ENCODE measurements around the gene ATP2A2. TPM values are rescaled to one million over a fixed set of nuclear protein-coding genes. Genes with fewer than 3 reads are reported as not detected.
"Not testable (repeated sequence)": the region's sequence is repeated elsewhere in the genome, so short reads cannot be mapped to it uniquely, and the experiment has no call there.

Gene ATP2A2
- total and polyA plus RNA-seq, 4 experiments from 2014 or later: 1.8 to 91.0 (median 48.0) TPM

DNA sequence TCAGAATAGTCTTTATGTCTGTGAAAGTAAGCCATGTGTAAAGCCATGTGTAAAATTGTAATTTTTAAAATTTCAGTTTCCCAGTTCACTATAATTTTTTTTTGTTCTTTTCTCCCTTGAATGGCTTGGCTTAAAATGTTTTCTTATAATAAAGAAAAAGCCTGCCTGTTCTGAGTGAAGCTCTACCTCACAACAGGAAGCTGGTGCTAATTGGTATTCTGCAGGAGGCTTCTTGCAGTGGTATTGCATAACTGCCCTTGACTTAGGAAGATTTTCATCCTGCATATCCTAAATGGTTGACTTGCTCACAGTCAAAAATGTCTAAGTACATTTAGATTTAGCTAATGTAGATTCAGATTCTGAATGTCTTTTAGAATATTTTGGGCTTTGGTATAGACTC lies 49.5 kb downstream of the ATP2A2 start:
- POLR2A ChIA-PET (ENCODE audit: partially characterized antibody): no interaction called here

DNA sequence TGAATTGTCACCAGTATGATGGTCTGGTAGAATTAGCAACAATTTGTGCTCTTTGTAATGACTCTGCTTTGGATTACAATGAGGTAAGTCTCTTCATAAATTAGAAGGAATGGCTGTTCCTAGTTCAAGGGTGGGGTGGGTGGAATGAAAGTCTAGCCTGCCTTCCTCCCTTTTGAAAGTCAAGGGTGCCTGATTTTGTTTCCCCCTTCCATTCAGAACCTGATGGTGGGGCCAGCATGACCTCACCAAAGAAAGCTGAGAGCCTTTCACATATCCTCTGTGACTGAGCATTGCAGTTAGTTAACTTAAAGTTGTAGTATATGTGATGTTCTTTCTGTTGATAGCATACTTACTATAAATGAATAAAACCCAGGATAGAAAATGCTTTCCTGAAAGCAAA lies 52.2 kb downstream of the ATP2A2 start:
- peaks cover 0 to 9% (median 3%) of the 10 kb centered on the region in 4 donors for H3K4me1 Mint-ChIP-seq
- intact Hi-C loops (cut with micrococcal nuclease): no loop called here
- no peaks in the 10 kb centered on the region for H3K9me3 Mint-ChIP-seq
- no peaks in the 10 kb centered on the region for H3K4me1 ChIP-seq (ENCODE audit: insufficient read depth, low read length)
- H3K4me3 Mint-ChIP-seq: no peak overlapping the region
- peak overlapping the region in 1 of 7 donors; percentile 29 for H3K27ac Mint-ChIP-seq
- no peak for DNase-seq
- H3K4me3 ChIP-seq (ENCODE audit: low read length in 2 of 2): no peak overlapping the region
- H3K9me3 ChIP-seq (ENCODE audit: control insufficient read depth in 1 of 2, low read length in 2 of 2): no peaks in the 10 kb centered on the region
- peaks cover 51 to 89% of the 10 kb centered on the region in 2 donors for H3K36me3 Mint-ChIP-seq
- peaks cover 73% of the 10 kb centered on the region for H3K36me3 ChIP-seq (ENCODE audit: insufficient read depth, low read length)
- no peak overlapping the region for H3K27ac ChIP-seq (ENCODE audit: low read depth, low read length)
- no peaks in the 10 kb centered on the region for H3K27me3 ChIP-seq (ENCODE audit: insufficient read depth, low read length)
- H3K27me3 Mint-ChIP-seq: no peaks in the 10 kb centered on the region
- ChIA-PET POLR2A (ENCODE audit: partially characterized antibody) (no interaction called here), CTCF (ENCODE audit: partially characterized antibody) (interaction anchor here (1.0 kb wide), 1 partner anchor 97 kb away, joined by 3 read pairs; no protein-coding TSS in a partner anchor)

More for the DNA sequence above, 49.5 kb downstream of the ATP2A2 start:
- CTCF ChIA-PET (ENCODE audit: partially characterized antibody): no interaction called here
- peaks cover 57 to 85% of the 10 kb centered on the region in 2 donors for H3K36me3 Mint-ChIP-seq
- H3K27me3 ChIP-seq (ENCODE audit: insufficient read depth, low read length): no peaks in the 10 kb centered on the region
- H3K27ac Mint-ChIP-seq: peak overlapping the region in 1 of 7 donors; percentile 24
- H3K36me3 ChIP-seq (ENCODE audit: insufficient read depth, low read length): peaks cover 67% of the 10 kb centered on the region
- no peaks in the 10 kb centered on the region for H3K27me3 Mint-ChIP-seq
- H3K4me1 Mint-ChIP-seq: peaks cover 0 to 9% (median 7%) of the 10 kb centered on the region in 4 donors
- H3K4me3 ChIP-seq (ENCODE audit: low read length in 2 of 2): no peak overlapping the region
- no peaks in the 10 kb centered on the region for H3K9me3 Mint-ChIP-seq
- H3K4me1 ChIP-seq (ENCODE audit: insufficient read depth, low read length): no peaks in the 10 kb centered on the region
- H3K27ac ChIP-seq (ENCODE audit: low read depth, low read length): no peak overlapping the region
- no peak for DNase-seq
- H3K4me3 Mint-ChIP-seq: no peak overlapping the region
- intact Hi-C loops (cut with micrococcal nuclease): no loop called here
- H3K9me3 ChIP-seq (ENCODE audit: control insufficient read depth in 1 of 2, low read length in 2 of 2): no peaks in the 10 kb centered on the region

DNA sequence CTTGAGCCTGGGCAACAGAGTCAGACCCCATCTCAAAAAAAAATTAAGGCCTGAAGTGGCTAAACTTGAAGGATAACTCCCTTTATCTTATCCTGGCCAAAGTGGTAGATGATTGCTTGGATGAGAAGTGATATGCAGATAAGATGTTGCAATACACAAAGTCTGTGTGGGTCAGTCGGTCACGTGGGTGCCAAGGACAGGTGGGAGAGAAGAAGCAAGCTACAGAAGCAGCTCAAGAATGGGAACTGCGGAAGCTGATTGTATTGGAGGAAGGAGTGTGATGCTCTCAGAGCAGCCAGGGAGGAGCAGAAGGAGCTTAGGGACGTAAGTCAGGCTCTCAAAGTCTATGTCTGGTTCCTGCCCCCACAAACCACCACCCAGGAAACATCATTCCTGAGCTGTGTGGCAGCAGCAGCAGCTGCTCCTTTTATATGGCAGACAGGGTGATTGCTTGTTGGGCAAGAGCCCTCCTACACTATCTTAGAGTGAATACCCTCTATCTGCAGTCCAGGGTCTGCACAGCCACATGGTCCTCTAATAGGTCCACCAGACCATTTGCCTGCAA lies 54.5 kb downstream of the ATP2A2 start:
- Mint-ChIP-seq H3K4me3 (no peak overlapping the region), H3K27me3 (no peaks in the 10 kb centered on the region), H3K36me3 (peaks cover 57 to 90% of the 10 kb centered on the region in 2 donors), H3K9me3 (no peaks in the 10 kb centered on the region), H3K4me1 (peaks cover 0 to 4% (median 2%) of the 10 kb centered on the region in 4 donors), H3K27ac (peak overlapping the region in 1 of 7 donors; percentile 69)
- H3K9me3 ChIP-seq (ENCODE audit: control insufficient read depth in 1 of 2, low read length in 2 of 2): no peaks in the 10 kb centered on the region
- POLR2A ChIA-PET (ENCODE audit: partially characterized antibody): interaction anchor here (1.1 kb wide), 1 partner anchor 55 kb away, joined by 3 read pairs; the partner anchor contains the start of gene ATP2A2
- peaks cover 86% of the 10 kb centered on the region for H3K36me3 ChIP-seq (ENCODE audit: insufficient read depth, low read length)
- H3K27me3 ChIP-seq (ENCODE audit: insufficient read depth, low read length): no peaks in the 10 kb centered on the region
- intact Hi-C loops (cut with micrococcal nuclease): no loop called here
- no peak overlapping the region for H3K4me3 ChIP-seq (ENCODE audit: low read length in 2 of 2)
- DNase-seq: no peak
- CTCF ChIA-PET (ENCODE audit: partially characterized antibody): no interaction called here
- no peak overlapping the region for H3K27ac ChIP-seq (ENCODE audit: low read depth, low read length)
- H3K4me1 ChIP-seq (ENCODE audit: insufficient read depth, low read length): no peaks in the 10 kb centered on the region

DNA sequence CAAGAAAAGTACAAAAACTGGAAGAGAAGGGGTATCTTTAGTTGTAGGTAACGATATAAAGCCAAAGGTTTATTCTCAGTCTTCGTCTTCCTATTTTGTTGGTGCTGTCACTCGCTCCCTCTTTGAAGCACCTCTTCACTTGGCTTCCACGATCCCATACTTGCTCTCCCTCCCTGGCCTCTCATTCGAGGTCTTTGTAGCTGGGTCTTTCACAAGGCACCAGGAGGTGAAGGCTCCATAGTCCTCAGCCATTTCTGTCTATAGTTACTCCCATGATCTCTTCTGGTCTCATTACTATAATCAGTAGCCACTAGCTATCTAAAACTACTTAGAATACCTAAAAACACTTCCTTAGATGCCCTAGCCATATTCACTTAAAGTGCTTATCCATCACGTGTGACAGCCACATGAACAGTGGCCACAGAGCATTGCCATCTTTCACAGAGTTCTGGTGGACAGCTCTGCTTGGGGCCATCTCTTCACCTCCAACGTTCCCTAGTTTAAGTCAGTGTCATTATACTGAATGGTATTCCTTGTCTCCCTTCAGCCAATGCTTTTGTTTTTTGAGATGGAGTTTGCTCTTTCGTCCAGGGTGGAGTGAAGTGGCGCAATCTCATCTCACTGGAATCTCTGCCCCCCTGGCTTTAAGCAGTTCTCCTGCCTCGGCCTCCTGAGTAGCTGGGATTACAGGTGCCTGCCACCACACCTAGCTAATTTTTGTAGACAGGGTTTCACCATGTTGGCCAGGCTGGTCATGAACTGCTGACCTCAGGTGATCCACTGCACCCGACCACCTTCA lies 57.1 kb downstream of the ATP2A2 start:
- Histone ChIP-seq H3K27me3 (ENCODE audit: insufficient read depth, low read length) (no peaks in the 10 kb centered on the region), H3K9me3 (ENCODE audit: control insufficient read depth in 1 of 2, low read length in 2 of 2) (no peaks in the 10 kb centered on the region), H3K4me1 (ENCODE audit: insufficient read depth, low read length) (no peaks in the 10 kb centered on the region), H3K4me3 (ENCODE audit: low read length in 2 of 2) (no peak overlapping the region), H3K27ac (ENCODE audit: low read depth, low read length) (no peak overlapping the region), H3K36me3 (ENCODE audit: insufficient read depth, low read length) (peaks cover 95% of the 10 kb centered on the region)
- H3K36me3 Mint-ChIP-seq: peaks cover 66 to 94% of the 10 kb centered on the region in 2 donors
- H3K9me3 Mint-ChIP-seq: no peaks in the 10 kb centered on the region
- ChIA-PET CTCF (ENCODE audit: partially characterized antibody) (interaction anchor here (1.0 kb wide), 1 partner anchor 24 kb away, joined by 3 read pairs; no protein-coding TSS in a partner anchor), POLR2A (ENCODE audit: partially characterized antibody) (no interaction called here)
- no peak for DNase-seq
- H3K4me3 Mint-ChIP-seq: no peak overlapping the region
- peaks cover 0 to 3% (median 0%) of the 10 kb centered on the region in 4 donors for H3K4me1 Mint-ChIP-seq
- no peaks in the 10 kb centered on the region for H3K27me3 Mint-ChIP-seq
- intact Hi-C loops (cut with micrococcal nuclease): no loop called here
- peak overlapping the region in 6 of 7 donors; percentile 9 to 69 (median 56) for H3K27ac Mint-ChIP-seq

DNA sequence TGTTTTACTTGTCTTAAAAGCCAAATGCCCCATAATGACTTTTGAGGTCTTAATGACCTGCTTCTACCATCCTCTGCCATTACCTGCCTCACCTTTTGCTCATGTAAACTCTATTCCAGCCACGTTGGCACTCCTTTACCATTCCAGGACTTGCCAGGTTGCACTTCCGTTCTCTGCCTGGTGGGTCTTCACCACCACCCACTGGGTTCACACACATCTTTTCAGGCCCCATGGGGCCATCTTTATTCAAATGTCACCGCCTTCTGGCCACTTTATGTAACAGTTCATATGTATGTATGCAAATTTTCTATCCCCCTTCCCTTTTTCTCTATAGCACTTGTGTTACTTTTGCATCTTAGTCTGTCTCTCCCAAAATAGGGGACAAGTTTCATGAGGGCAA lies 57.7 kb downstream of the ATP2A2 start:
- H3K4me3 ChIP-seq (ENCODE audit: low read length in 2 of 2): no peak overlapping the region
- H3K27ac Mint-ChIP-seq: peak overlapping the region in 6 of 7 donors; percentile 9 to 60 (median 58)
- no peaks in the 10 kb centered on the region for H3K27me3 Mint-ChIP-seq
- H3K36me3 ChIP-seq (ENCODE audit: insufficient read depth, low read length): peaks cover 95% of the 10 kb centered on the region
- ChIA-PET CTCF (ENCODE audit: partially characterized antibody) (no interaction called here), POLR2A (ENCODE audit: partially characterized antibody) (no interaction called here)
- no peaks in the 10 kb centered on the region for H3K4me1 ChIP-seq (ENCODE audit: insufficient read depth, low read length)
- H3K27me3 ChIP-seq (ENCODE audit: insufficient read depth, low read length): no peaks in the 10 kb centered on the region
- H3K27ac ChIP-seq (ENCODE audit: low read depth, low read length): no peak overlapping the region
- intact Hi-C loops (cut with micrococcal nuclease): no loop called here
- no peak for DNase-seq
- H3K4me1 Mint-ChIP-seq: peaks cover 0 to 3% (median 0%) of the 10 kb centered on the region in 4 donors
- no peak overlapping the region for H3K4me3 Mint-ChIP-seq
- H3K36me3 Mint-ChIP-seq: peaks cover 70 to 94% of the 10 kb centered on the region in 2 donors
- no peaks in the 10 kb centered on the region for H3K9me3 Mint-ChIP-seq
- H3K9me3 ChIP-seq (ENCODE audit: control insufficient read depth in 1 of 2, low read length in 2 of 2): no peaks in the 10 kb centered on the region

DNA sequence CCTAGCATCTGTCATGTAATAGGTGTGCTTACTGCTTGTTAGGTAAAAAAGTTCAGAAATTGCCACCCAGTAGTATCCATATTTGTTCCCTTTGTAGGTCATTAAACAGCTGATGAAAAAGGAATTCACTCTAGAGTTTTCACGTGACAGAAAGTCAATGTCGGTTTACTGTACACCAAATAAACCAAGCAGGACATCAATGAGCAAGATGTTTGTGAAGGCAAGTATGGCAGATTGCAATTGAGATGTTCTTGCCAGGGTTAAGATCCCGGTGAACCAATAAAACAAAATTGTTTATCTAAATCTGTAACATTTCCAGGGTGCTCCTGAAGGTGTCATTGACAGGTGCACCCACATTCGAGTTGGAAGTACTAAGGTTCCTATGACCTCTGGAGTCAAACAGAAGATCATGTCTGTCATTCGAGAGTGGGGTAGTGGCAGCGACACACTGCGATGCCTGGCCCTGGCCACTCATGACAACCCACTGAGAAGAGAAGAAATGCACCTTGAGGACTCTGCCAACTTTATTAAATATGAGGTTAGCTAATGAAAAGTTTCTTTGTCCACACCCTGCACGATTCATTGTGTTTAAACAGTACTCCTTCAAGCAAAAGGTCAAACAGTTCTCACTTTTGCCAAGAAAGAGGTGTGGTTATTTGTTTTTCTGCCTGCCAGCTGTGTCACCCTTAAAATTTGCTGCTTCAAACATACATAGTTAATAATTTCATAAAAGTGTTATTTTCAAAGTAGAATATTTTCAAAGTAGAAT lies 58.3 kb downstream of the ATP2A2 start:
- Mint-ChIP-seq H3K27ac (peak overlapping the region in 2 of 7 donors; percentile 2 to 59), H3K36me3 (peaks cover 70 to 94% of the 10 kb centered on the region in 2 donors), H3K9me3 (no peaks in the 10 kb centered on the region), H3K4me3 (no peak overlapping the region), H3K4me1 (peaks cover 0 to 3% (median 0%) of the 10 kb centered on the region in 4 donors), H3K27me3 (no peaks in the 10 kb centered on the region)
- no peaks in the 10 kb centered on the region for H3K4me1 ChIP-seq (ENCODE audit: insufficient read depth, low read length)
- ChIA-PET CTCF (ENCODE audit: partially characterized antibody) (interaction anchor here (0.6 to 0.9 kb wide), 3 partner anchors 92 to 238 kb away, joined by 3 to 4 read pairs (median 3); no protein-coding TSS in a partner anchor), POLR2A (ENCODE audit: partially characterized antibody) (no interaction called here)
- H3K27ac ChIP-seq (ENCODE audit: low read depth, low read length): no peak overlapping the region
- H3K4me3 ChIP-seq (ENCODE audit: low read length in 2 of 2): no peak overlapping the region
- H3K9me3 ChIP-seq (ENCODE audit: control insufficient read depth in 1 of 2, low read length in 2 of 2): no peaks in the 10 kb centered on the region
- H3K36me3 ChIP-seq (ENCODE audit: insufficient read depth, low read length): peaks cover 95% of the 10 kb centered on the region
- no peaks in the 10 kb centered on the region for H3K27me3 ChIP-seq (ENCODE audit: insufficient read depth, low read length)
- no peak for DNase-seq
- intact Hi-C loops (cut with micrococcal nuclease): no loop called here

DNA sequence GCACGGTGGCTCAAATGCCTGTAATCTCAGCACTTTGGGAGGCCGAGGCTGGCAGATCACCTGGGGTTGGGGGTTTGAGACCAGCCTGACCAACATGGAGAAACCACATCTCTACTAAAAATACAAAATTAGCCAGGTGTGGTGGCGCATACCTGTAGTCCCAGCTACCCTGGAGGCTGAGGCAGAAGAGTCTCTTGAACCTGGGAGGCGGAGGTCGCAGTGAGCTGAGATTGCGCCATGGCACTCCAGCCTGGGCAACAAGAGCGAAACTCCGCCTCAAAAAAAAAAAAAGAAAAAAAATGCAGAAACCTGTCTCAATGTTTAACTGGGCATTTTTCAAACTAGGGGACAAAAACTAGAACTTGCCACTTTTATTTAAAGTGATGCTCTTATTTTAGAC lies 59.2 kb downstream of the ATP2A2 start:
- H3K4me3 ChIP-seq (ENCODE audit: low read length in 2 of 2); H3K27ac ChIP-seq (ENCODE audit: low read depth, low read length); H3K27me3 ChIP-seq (ENCODE audit: insufficient read depth, low read length); H3K27ac Mint-ChIP-seq; H3K9me3 Mint-ChIP-seq; H3K4me1 ChIP-seq (ENCODE audit: insufficient read depth, low read length); POLR2A ChIA-PET (ENCODE audit: partially characterized antibody); H3K4me1 Mint-ChIP-seq; H3K9me3 ChIP-seq (ENCODE audit: control insufficient read depth in 1 of 2, low read length in 2 of 2); intact Hi-C loops (cut with micrococcal nuclease); H3K4me3 Mint-ChIP-seq; DNase-seq; H3K27me3 Mint-ChIP-seq: not testable (repeated sequence)
- peaks cover 78 to 94% of the 10 kb centered on the region in 2 donors for H3K36me3 Mint-ChIP-seq
- H3K36me3 ChIP-seq (ENCODE audit: insufficient read depth, low read length): peaks cover 96% of the 10 kb centered on the region
- CTCF ChIA-PET (ENCODE audit: partially characterized antibody): interaction anchor here (0.6 to 1.3 kb wide), 3 partner anchors 91 to 239 kb away, joined by 3 to 6 read pairs (median 4); no protein-coding TSS in a partner anchor

All from CD4-positive, alpha-beta memory T cell (primary cell).